Nasal cavity respiratory epithelium epithelial cell of viscerocranial mucosa (primary cell): ENCODE data around the gene CACNG7. TPM values are rescaled to one million over a fixed set of nuclear protein-coding genes. Genes with fewer than 3 reads are reported as not detected.

Experiments
- total RNA-seq: library from RNA; depleted of rRNA; stranded (reverse); fragments of >200 nt; gene quantifications from 2 replicates; pipeline ENCODE4 v1.2.3, GENCODE V29; 2014

CACNG7 gene
- total RNA-seq: not detected in 2 replicates

DNA sequence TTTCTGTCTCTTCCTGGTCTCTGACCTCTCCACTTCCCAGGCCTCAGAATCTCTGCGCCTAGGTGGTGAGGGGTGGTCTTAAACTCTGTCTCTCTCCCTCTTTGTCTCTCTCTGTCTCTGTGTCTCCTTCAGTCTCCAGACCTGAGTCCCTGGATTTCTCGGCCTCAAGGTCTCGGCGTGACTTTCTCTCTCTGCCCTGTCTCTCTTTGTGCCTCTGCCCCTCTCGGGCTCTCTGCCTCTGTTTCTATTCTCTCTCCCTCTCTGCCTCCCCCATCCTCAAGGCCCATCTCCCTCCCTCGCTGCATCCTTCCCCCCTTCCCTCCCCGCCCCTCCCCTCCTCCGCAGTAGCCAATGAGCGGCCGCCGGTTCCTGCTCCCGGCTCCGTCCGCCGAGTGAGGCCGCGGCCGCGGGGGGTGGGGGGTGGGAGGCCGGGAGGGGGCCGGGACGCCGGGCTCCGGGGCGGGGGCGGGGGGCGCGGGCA is at the start of gene CACNG7:
TSS of gene CACNG7 (plus strand) at position 344 of the 481 bp plus-strand sequence. CDS start 3,554 bp downstream, outside the sequence.

GRCh38 chr19:53867225-53868090 is 41.6 kb upstream of the CACNG7 start, which contains the start of gene MYADM:
MYADM (plus strand) TSS chr19:53867883; CDS start chr19:53873530, 5,647 bp downstream.

GRCh38 chr19:53881482-53882390 is 27.3 kb upstream of the CACNG7 start, which contains the start of gene PRKCG:
PRKCG (plus strand) TSS chr19:53882197; CDS start chr19:53882495, 298 bp downstream.

DNA sequence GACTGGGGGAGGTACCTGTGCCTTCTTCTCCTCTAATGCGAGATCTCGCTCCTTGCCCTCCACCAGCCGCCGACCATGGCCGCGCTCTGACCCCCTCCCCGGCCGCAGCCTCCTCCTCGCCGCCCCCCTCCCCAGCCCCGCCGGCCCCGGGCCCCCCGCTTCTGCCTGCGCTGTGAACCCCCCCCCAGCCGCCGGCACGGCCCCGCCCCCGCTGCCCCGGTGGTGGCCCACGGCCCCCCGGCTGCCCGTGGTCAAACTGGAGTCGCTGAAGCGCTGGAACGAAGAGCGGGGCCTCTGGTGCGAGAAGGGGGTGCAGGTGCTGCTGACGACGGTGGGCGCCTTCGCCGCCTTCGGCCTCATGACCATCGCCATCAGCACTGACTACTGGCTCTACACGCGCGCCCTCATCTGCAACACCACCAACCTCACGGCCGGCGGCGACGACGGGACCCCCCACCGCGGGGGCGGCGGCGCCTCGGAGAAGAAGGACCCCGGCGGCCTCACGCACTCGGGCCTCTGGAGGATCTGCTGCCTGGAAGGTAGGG is 53.9 kb downstream of the CACNG7 start, which contains the start of gene CACNG8:
TSS of gene CACNG8 (plus strand) at position 51 of the 545 bp plus-strand sequence.

GRCh38 chr19:53991224-53992113 is 82.4 kb downstream of the CACNG7 start, which contains the start of gene CACNG6:
CACNG6 (plus strand) TSS chr19:53991637; CDS start chr19:53992878, 1,241 bp downstream.

Other genes with a start within 250 kb of the CACNG7 start
- gene NLRP12, start 85.0 kb upstream of the CACNG7 start, total RNA-seq: under 0.01 and 0.07 TPM in 2 replicates
- gene MYADM, start 41.4 kb upstream of the CACNG7 start, total RNA-seq: 2.4 and 13.2 TPM in 2 replicates
- not detected in 2 replicates for gene PRKCG, start 27.1 kb upstream of the CACNG7 start, total RNA-seq
- under 0.01 TPM in 2 replicates for gene CACNG8, start 53.7 kb downstream of the CACNG7 start, total RNA-seq
- not detected in 2 replicates for gene CACNG6, start 82.4 kb downstream of the CACNG7 start, total RNA-seq
- gene VSTM1, start 154.6 kb downstream of the CACNG7 start, total RNA-seq: not detected in 2 replicates
- gene TARM1, start 172.1 kb downstream of the CACNG7 start, total RNA-seq: not detected in 2 replicates
- 0.07 and 1.0 TPM in 2 replicates for gene OSCAR, start 191.5 kb downstream of the CACNG7 start, total RNA-seq
- gene NDUFA3, start 193.6 kb downstream of the CACNG7 start, total RNA-seq: 7.9 and 16.9 TPM in 2 replicates
- 7.2 and 7.3 TPM in 2 replicates for gene TFPT, start 206.4 kb downstream of the CACNG7 start, total RNA-seq
- 35.2 and 46.6 TPM in 2 replicates for gene PRPF31, start 206.5 kb downstream of the CACNG7 start, total RNA-seq
- 10.3 and 25.8 TPM in 2 replicates for gene CNOT3, start 228.5 kb downstream of the CACNG7 start, total RNA-seq